T-helper 2 cell treated with Interferon-gamma antibody and Interleukin-4, amounts not matched to agents 5 μg/mL and 100 μg/mL, for 36 hours (primary cell): Measurements from ENCODE around the gene VN1R2.
"Not testable (repeated sequence)": the region's sequence is repeated elsewhere in the genome, so short reads cannot be mapped to it uniquely, and the experiment has no call there.

Experiments
- DNase-seq: peaks from one replicate; pipeline ENCODE4 v3.0.0; 2021; ENCODE audit warnings: low spot score
- H3K27ac Mint-ChIP-seq: one replicate; pipeline ENCODE4 v1.8.0; 2021; ENCODE audit warnings: mild to moderate bottlenecking, mixed read lengths
- H3K27me3 Mint-ChIP-seq: one replicate; pipeline ENCODE4 v1.8.0; 2021; ENCODE audit warnings: low read depth, mixed read lengths
- H3K36me3 Mint-ChIP-seq: one replicate; pipeline ENCODE4 v1.8.0; 2021; ENCODE audit warnings: low read depth, mixed read lengths
- H3K4me1 Mint-ChIP-seq: one replicate; pipeline ENCODE4 v1.8.0; 2021; ENCODE audit warnings: low read depth, mixed read lengths
- H3K4me3 Mint-ChIP-seq: one replicate; pipeline ENCODE4 v1.8.0; 2022; ENCODE audit warnings: mild to moderate bottlenecking, moderate library complexity, mixed read lengths
- H3K9me3 Mint-ChIP-seq: one replicate; pipeline ENCODE4 v1.8.0; 2021; ENCODE audit warnings: mixed read lengths

The VN1R2 gene

GRCh38 chr19:53285087-53285486 is 27.0 kb downstream of the VN1R2 start:
- no peaks in the 10 kb centered on the region for H3K36me3 Mint-ChIP-seq
- no peak overlapping the region for H3K4me3 Mint-ChIP-seq
- H3K27ac Mint-ChIP-seq: no peak overlapping the region
- no peaks in the 10 kb centered on the region for H3K4me1 Mint-ChIP-seq
- no peaks in the 10 kb centered on the region for H3K27me3 Mint-ChIP-seq
- no peak for DNase-seq
- H3K9me3 Mint-ChIP-seq: peaks cover 26% of the 10 kb centered on the region

DNA sequence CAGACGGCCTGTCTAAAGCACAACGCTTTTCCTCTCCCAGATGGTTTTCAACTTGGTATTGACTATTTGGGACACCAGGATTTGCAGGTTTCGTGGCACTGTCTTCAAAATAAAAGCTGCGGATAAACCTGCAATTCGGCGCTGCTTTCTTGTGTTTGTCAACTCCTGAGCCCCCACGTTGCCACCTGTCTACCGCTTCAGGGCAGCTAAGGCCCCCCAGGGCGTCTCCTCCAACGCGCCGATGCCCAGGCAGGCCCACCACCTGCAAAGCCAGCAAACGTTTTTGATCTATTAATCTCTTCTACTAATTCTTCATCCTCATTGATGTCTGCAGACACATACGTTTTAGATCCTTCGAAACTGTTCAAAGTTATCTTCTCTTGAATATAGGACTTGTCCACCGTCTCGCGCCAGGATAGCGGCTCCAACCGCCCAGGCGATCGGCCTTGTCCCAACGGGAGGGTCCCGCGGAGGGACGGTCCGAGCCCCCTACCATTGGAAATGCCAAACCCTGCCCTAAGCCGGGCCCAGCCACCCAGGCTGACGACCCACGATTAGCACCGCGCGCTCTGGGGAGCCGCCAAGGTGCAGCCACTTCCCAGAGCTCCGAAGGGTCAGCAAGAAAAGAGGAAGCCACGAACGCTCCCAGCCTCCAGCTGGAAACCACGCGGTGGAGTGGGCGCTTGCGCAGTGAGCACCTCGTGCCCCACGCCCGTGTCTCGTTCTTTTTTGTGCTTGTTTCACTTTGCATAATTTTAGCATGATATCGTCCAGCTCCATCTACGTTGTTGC is 32.9 kb downstream of the VN1R2 start:
- H3K27ac Mint-ChIP-seq: no peak overlapping the region
- peaks cover 55% of the 10 kb centered on the region for H3K9me3 Mint-ChIP-seq
- H3K4me1 Mint-ChIP-seq: no peaks in the 10 kb centered on the region
- DNase-seq: no peak
- peaks cover 2% of the 10 kb centered on the region for H3K36me3 Mint-ChIP-seq
- no peaks in the 10 kb centered on the region for H3K27me3 Mint-ChIP-seq
- no peak overlapping the region for H3K4me3 Mint-ChIP-seq

DNA sequence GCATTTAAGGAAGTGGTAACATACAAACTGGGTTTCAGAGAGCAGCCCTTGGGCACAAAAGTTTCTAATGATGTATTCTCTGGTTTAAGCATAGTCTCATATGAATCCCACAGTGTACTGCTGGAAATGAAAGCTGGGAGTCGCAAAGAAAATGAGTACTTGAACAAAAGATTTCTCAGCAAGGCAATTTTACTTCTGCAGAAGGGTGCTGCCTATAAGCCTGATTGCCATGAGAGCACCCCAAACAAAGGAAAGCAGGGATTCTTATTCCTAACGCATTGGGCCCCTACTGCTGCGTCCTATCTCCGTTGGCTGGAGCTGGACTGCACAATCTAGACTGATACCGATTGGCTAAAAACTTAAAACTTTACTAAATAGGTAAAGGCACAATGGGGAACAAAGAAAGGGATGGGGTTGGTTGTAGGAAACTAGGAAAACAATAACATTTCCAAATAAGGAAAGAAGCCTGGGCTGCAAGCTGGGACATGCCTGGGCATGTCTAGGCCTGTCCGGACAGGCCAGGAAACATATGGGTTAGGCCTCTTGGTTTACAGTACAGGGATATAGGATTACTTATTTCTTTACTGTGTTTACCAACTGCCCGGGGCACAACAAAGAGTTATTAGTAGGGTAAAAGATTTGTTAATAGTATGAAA is 36.8 kb downstream of the VN1R2 start:
- no peak overlapping the region for H3K27ac Mint-ChIP-seq
- H3K4me1 Mint-ChIP-seq: no peaks in the 10 kb centered on the region
- peaks cover 2% of the 10 kb centered on the region for H3K36me3 Mint-ChIP-seq
- H3K4me3 Mint-ChIP-seq: no peak overlapping the region
- DNase-seq: no peak
- H3K27me3 Mint-ChIP-seq: no peaks in the 10 kb centered on the region
- peaks cover 57% of the 10 kb centered on the region for H3K9me3 Mint-ChIP-seq

DNA sequence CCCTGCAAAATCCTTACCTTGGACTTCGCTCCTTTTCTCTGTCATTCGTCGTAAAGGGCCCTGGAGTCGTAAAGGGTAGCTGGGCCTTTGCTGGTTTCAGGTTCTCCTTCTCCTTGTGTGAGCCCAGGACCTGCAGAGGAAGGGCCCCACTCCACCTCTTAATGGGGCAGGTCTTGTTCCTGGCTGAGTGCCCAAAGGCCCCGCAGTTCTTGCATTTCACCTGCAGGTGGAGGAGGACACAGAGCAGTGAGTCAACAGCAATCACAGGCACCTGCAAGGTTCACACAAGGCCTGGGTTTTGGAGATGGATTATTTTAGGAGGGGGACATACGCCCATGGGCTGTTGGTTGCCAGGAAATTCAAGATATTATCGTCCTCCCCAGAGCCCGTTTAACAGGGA is 43.2 kb downstream of the VN1R2 start:
- H3K9me3 Mint-ChIP-seq: peaks cover 54% of the 10 kb centered on the region
- H3K4me3 Mint-ChIP-seq, H3K36me3 Mint-ChIP-seq, DNase-seq, H3K27ac Mint-ChIP-seq, H3K27me3 Mint-ChIP-seq, H3K4me1 Mint-ChIP-seq: not testable (repeated sequence)

DNA sequence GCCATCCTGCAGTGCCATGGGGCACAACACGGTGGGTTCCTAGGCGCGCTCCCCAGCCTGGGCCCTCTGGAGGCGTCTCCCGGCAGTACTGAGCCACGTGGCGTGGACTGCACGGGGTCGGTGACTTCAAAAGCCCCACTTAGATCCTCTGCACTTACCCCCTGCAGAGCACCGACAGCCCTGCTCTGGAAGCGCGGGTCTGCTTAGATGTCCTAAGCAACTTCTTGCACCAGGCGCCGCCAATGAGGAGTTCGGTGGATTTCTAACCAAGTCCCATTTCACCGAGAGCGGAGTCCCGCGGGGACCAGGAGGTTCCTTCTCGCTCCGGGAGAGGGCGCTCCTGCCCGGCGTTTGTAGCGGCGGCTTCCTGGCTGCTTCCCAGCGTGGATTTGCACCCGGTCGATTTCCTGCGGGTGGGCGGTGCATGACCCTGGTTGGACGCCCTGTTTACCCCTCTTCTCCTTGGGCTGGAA is 50.3 kb downstream of the VN1R2 start:
- no peaks in the 10 kb centered on the region for H3K36me3 Mint-ChIP-seq
- no peak overlapping the region for H3K27ac Mint-ChIP-seq
- no peaks in the 10 kb centered on the region for H3K27me3 Mint-ChIP-seq
- H3K9me3 Mint-ChIP-seq: peaks cover 66% of the 10 kb centered on the region
- H3K4me3 Mint-ChIP-seq: no peak overlapping the region
- no peaks in the 10 kb centered on the region for H3K4me1 Mint-ChIP-seq
- no peak for DNase-seq
